H1 (cell line): ENCODE data around the gene IL17REL. TPM values are rescaled to one million over a fixed set of nuclear protein-coding genes. Genes with fewer than 3 reads are reported as not detected.

Experiments
- CTCF ChIP-seq, 3 experiments: IDR thresholded peaks; 1 replicate in 2 of 3; 2 replicates in 1 of 3; pipeline versions ENCODE4 v1.5.1 to v1.6.1; 2011; ENCODE audit warnings: low read length in 3 of 3, mild to moderate bottlenecking in 3 of 3, inconsistent platforms in 2 of 3, low read depth in 1 of 3, moderate library complexity in 1 of 3; ENCODE audit not compliant: insufficient read depth in 1 of 3; ENCODE audit errors: control extremely low read depth in 1 of 3
- HDAC6 ChIP-seq: IDR thresholded peaks from one replicate; pipeline ENCODE4 v1.7.1; 2012; ENCODE audit warnings: low read depth, mild to moderate bottlenecking, inconsistent platforms, low read length, moderate library complexity
- RNF2 ChIP-seq: fragments of 200-900, 300-1000 bp; sonication (generic); IDR thresholded peaks from 2 replicates; pipeline ENCODE4 v1.7.1; 2016; ENCODE audit warnings: borderline replicate concordance, low read depth, mild to moderate bottlenecking, antibody characterized with exemption, low read length; ENCODE audit not compliant: poor library complexity, severe bottlenecking; ENCODE audit errors: missing control alignments
- SUZ12 ChIP-seq: fragments of 200-600 bp; sonication (generic); IDR thresholded peaks from 2 replicates; pipeline ENCODE4 v1.6.1; 2012; ENCODE audit warnings: mild to moderate bottlenecking, inconsistent platforms, low read length, moderate library complexity, mixed read lengths
- polyA plus RNA-seq, 7 experiments: library from polyadenylated mRNA; depleted of rRNA in 3 of 7; stranded (reverse) in 5 of 7; unstranded in 2 of 7; fragments of >200 nt in 5 of 7; fragments of 200-250 nt in 2 of 7; gene quantifications; 1 replicate in 5 of 7; 2 replicates in 1 of 7; 4 replicates in 1 of 7; pipeline versions ENCODE4 v1.2.1 to v1.2.3, GENCODE V29; 2011 to 2013; ENCODE audit warnings: missing spikeins in 2 of 7, mixed read lengths in 2 of 7
- total RNA-seq: library from RNA; stranded (reverse); fragmentation: NEBNext Ultra II Directional; extraction: Animal tissue kit (Norgen Biotek cat#: 25700); gene quantifications from 2 replicates; pipeline ENCODE4 v1.2.1, GENCODE V29; 2021

Gene IL17REL
- total and polyA plus RNA-seq, 2 of the 8 experiments (the other 6 are each of a cell fraction or from before 2014, with no cell fraction given) = 0.15 to 0.20 TPM

GRCh38 chr22:50010676-50011446 lies 1.7 kb downstream of the IL17REL start (continued):
- TF ChIP-seq RNF2 (no peak), HDAC6 (no peak), CTCF (IDR thresholded peaks at IDR 0.05; ENCODE audit: control extremely low read depth in 1 of 3, insufficient read depth in 1 of 3, low read depth in 1 of 3, low read length in 3 of 3) (no peak), SUZ12 (no peak)
